HG03097 (cell line): ENCODE data around the gene LDAH.
"Not testable (repeated sequence)": the region's sequence is repeated elsewhere in the genome, so short reads cannot be mapped to it uniquely, and the experiment has no call there.

ENCODE experiments used
- ATAC-seq: cut with Tn5 transposase; IDR thresholded peaks from one replicate; pipeline ENCODE4 v1.9.1; 2021; ENCODE audit not compliant: unreplicated experiment, low FRiP score

LDAH gene

GRCh38 chr2:20725782-20726181 is 97.1 kb downstream of the LDAH start:
- ATAC-seq = no peak

GRCh38 chr2:20724500-20725053 is 98.3 kb downstream of the LDAH start:
- no peak for ATAC-seq

- no peak for ATAC-seq
Observed at GRCh38 chr2:20723543-20723942, 99.4 kb downstream of the LDAH start.

- no peak for ATAC-seq
Observed at GRCh38 chr2:20722592-20723240, 100.2 kb downstream of the LDAH start.

GRCh38 chr2:20717641-20718040 is 105.3 kb downstream of the LDAH start:
- ATAC-seq = no peak

- not testable (repeated sequence) for ATAC-seq
Observed at GRCh38 chr2:20716164-20716563, 106.7 kb downstream of the LDAH start.

GRCh38 chr2:20714412-20714811 is 108.5 kb downstream of the LDAH start:
- not testable (repeated sequence) for ATAC-seq

- not testable (repeated sequence) for ATAC-seq
Observed at GRCh38 chr2:20713585-20713984, 109.3 kb downstream of the LDAH start.

GRCh38 chr2:20711641-20712040 is 111.3 kb downstream of the LDAH start:
- ATAC-seq = not testable (repeated sequence)

- no peak for ATAC-seq
Observed at GRCh38 chr2:20707601-20708000, 115.3 kb downstream of the LDAH start.

GRCh38 chr2:20706786-20707185 is 116.1 kb downstream of the LDAH start:
- ATAC-seq = no peak

GRCh38 chr2:20706217-20706616 is 116.7 kb downstream of the LDAH start:
- no peak for ATAC-seq

GRCh38 chr2:20704886-20705285 is 118.0 kb downstream of the LDAH start:
- ATAC-seq = no peak

GRCh38 chr2:20702563-20702962 is 120.3 kb downstream of the LDAH start:
- no peak for ATAC-seq

- peak; percentile 60 for ATAC-seq
Observed at GRCh38 chr2:20698916-20699613, 123.8 kb downstream of the LDAH start.

- ATAC-seq = no peak
Observed at GRCh38 chr2:20697322-20697934, 125.5 kb downstream of the LDAH start.

GRCh38 chr2:20696366-20696765 is 126.5 kb downstream of the LDAH start:
- ATAC-seq = no peak

GRCh38 chr2:20693317-20693716 is 129.6 kb downstream of the LDAH start:
- no peak for ATAC-seq

GRCh38 chr2:20692081-20692480 is 130.8 kb downstream of the LDAH start:
- no peak for ATAC-seq

- ATAC-seq = no peak
Observed at GRCh38 chr2:20691076-20691734, 131.7 kb downstream of the LDAH start.
